ENCODE measurements around the gene VSIG10L. TPM values are rescaled to one million over a fixed set of nuclear protein-coding genes. Genes with fewer than 3 reads are reported as not detected.

VSIG10L gene
- total RNA-seq, 4 donors from 2014 or later, result 0.20 to 0.75 (median 0.34) TPM

DNA sequence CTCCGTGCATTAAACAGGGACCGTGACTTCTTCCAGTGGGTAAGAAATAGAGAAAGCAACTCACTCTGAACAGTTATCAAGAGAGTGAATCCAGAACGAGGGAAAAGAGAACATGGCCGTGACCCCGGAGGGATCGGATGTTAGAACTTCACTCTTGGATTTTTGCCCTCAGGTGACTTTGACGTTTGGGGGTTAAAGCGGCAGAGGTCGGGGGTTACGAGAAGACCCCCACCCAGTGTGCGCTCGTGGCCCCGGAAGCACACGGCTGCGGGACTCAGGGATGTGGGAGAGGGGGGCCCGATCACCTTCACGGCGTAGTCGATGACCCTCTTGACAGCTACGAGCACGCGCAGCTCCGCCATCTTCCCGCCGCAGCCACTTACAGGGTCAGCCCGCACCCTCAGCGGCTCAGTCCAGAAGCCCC is 24.0 kb upstream of the VSIG10L start, which contains the start of gene ETFB:
TSS of gene ETFB (minus strand) at position 424 of the 424 bp plus-strand sequence. CDS start at position 362, 62 bp downstream.
- intact Hi-C loops (cut with DNase I; ENCODE audit: low total_unique reads) (loop anchor here (2.0 to 10.0 kb wide), 8 partner anchors 259 to 1599 kb away; partner anchors contain the start of genes AP2A1, ASPDH, CTU1 and JOSD2), in situ Hi-C loops (cut with MboI; ENCODE audit: low sequenced_read_pairs in 4 of 4) (no loop called here)
- TF ChIP-seq, protein P1, sequence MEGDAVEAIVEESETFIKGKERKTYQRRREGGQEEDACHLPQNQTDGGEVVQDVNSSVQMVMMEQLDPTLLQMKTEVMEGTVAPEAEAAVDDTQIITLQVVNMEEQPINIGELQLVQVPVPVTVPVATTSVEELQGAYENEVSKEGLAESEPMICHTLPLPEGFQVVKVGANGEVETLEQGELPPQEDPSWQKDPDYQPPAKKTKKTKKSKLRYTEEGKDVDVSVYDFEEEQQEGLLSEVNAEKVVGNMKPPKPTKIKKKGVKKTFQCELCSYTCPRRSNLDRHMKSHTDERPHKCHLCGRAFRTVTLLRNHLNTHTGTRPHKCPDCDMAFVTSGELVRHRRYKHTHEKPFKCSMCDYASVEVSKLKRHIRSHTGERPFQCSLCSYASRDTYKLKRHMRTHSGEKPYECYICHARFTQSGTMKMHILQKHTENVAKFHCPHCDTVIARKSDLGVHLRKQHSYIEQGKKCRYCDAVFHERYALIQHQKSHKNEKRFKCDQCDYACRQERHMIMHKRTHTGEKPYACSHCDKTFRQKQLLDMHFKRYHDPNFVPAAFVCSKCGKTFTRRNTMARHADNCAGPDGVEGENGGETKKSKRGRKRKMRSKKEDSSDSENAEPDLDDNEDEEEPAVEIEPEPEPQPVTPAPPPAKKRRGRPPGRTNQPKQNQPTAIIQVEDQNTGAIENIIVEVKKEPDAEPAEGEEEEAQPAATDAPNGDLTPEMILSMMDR (IDR thresholded peaks at IDR 0.05 in 4 of 5, conservative IDR thresholded peaks at IDR 0.05 in 1 of 5), result no peak
- peak; percentile 74 to 77 for TF ChIP-seq POLR2A (IDR thresholded peaks at IDR 0.05)
- peak within 1 kb of the TSS; percentile 88 to 95 (median 92) for H3K4me3 ChIP-seq
- H3K4me1 ChIP-seq, result peaks cover 13 to 19% of the 10 kb centered on the region in 2 donors
- H3K27ac ChIP-seq, result peak within 1 kb of the TSS; percentile 91 to 98 (median 94)
- H3K9me3 ChIP-seq, result no peaks in the 10 kb centered on the region
- H3K36me3 ChIP-seq, result no peaks in the 10 kb centered on the region
- DNase-seq (no peak), ATAC-seq (peak; percentile 1 to 5)
- no peaks in the 10 kb centered on the region for H3K27me3 ChIP-seq

DNA sequence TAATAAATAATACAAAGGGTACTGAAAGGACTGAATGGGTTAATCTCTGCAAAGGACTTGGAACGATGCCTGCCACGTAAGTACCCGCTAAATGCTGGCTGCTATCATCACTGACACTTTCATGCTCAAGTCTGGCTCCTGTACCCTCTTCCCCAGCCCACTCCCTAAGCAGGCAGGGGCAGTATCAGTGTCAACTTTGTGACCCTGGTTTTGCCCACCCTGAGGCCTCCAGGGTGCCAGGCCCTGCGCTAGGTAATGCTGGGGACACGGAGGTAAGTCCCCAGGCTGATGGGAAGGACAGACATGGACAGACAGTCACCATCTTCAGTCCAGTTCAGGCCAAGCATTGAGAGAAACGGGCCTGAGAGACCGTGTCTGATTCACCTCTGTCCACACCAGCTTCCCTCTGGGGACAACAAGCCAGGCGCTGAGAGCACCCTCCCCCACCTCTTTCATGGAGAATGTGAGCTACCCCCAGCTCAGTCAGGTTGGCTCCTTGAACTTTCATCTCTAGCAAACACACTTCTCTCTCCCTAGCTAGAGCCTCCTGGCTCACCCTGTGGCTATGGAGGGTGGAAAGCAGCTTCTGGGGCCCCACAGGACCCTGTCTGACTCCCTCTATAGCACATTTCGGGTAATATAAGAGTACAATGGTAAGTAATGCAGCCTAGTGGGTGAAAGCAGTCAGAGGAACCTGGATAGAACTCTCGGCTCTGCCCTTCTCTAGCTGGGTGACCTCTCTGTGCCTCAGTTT is 23.4 kb upstream of the VSIG10L start:
- peak; percentile 22 to 28 for ATAC-seq
- H3K27ac ChIP-seq, result peak overlapping the region; percentile 91 to 98 (median 94)
- intact Hi-C loops (cut with DNase I; ENCODE audit: low total_unique reads), result loop anchor here (5.0 to 10.0 kb wide), 6 partner anchors 258 to 1598 kb away; partner anchors contain the start of genes AP2A1, ASPDH, CTU1 and JOSD2
- in situ Hi-C loops (cut with MboI; ENCODE audit: low sequenced_read_pairs in 4 of 4), result no loop called here
- no peaks in the 10 kb centered on the region for H3K27me3 ChIP-seq
- peaks cover 13 to 19% of the 10 kb centered on the region in 2 donors for H3K4me1 ChIP-seq
- H3K9me3 ChIP-seq, result no peaks in the 10 kb centered on the region
- peak; percentile 32 to 57 for DNase-seq
- TF ChIP-seq, protein P1 (IDR thresholded peaks at IDR 0.05 in 4 of 5, conservative IDR thresholded peaks at IDR 0.05 in 1 of 5), result no peak
- TF ChIP-seq POLR2A (IDR thresholded peaks at IDR 0.05), result no peak
- H3K36me3 ChIP-seq, result no peaks in the 10 kb centered on the region
- H3K4me3 ChIP-seq, result peak overlapping the region; percentile 76 to 95 (median 90)

DNA sequence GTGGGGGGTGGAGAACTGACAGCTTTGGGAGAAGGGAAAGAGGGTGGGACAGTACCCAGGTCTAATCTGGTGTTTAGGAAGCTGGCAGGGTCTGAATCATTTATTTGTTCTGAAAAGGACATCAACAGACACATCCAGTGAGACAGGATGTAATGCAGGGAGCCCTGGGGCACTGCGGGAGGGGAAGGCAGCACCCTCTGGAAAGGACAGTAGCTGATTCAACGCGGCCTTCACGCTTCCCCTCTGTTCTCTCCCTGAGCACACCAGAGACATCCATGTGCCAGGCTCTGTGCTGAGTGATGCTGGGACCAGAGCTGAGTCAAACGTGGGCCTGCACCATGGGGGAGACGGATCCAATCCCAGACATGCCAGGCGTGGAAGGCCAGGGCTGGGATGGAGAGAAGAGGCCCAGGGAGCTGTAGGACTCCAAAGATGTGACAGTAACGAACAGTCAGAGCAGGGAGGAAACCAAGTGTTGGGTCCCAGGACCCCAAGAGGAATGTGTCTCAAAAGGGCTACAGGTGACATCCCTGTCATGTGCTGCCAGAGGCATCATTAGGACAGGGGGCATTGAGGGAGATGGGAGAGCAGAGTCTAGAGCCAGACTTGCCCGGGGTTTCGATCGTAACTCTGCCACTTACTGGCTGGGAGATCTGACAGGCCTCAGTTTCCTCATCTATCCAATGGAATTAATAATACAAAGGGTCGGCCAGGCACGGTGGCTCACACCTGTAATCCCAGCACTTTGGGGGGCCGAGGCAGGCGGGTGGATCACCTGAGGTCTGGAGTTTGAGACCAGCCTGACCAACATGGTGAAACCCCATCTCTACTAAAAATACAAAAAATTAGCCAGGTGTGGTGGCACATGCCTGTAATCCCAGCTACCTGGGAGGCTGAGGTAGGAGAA is 22.5 kb upstream of the VSIG10L start:
- intact Hi-C loops (cut with DNase I; ENCODE audit: low total_unique reads) (loop anchor here (5.0 to 10.0 kb wide), 6 partner anchors 257 to 1597 kb away; partner anchors contain the start of genes AP2A1, ASPDH, CTU1 and JOSD2), in situ Hi-C loops (cut with MboI; ENCODE audit: low sequenced_read_pairs in 4 of 4) (no loop called here)
- Histone ChIP-seq H3K4me3 (peak overlapping the region in 1 of 4 donors; percentile 95), H3K27ac (peak overlapping the region; percentile 91 to 98 (median 94)), H3K4me1 (peaks cover 13 to 19% of the 10 kb centered on the region in 2 donors), H3K9me3 (no peaks in the 10 kb centered on the region), H3K36me3 (no peaks in the 10 kb centered on the region), H3K27me3 (no peaks in the 10 kb centered on the region)
- no peak for TF ChIP-seq POLR2A (IDR thresholded peaks at IDR 0.05)
- TF ChIP-seq, protein P1 (IDR thresholded peaks at IDR 0.05 in 4 of 5, conservative IDR thresholded peaks at IDR 0.05 in 1 of 5), result no peak
- DNase-seq (no peak), ATAC-seq (no peak)

DNA sequence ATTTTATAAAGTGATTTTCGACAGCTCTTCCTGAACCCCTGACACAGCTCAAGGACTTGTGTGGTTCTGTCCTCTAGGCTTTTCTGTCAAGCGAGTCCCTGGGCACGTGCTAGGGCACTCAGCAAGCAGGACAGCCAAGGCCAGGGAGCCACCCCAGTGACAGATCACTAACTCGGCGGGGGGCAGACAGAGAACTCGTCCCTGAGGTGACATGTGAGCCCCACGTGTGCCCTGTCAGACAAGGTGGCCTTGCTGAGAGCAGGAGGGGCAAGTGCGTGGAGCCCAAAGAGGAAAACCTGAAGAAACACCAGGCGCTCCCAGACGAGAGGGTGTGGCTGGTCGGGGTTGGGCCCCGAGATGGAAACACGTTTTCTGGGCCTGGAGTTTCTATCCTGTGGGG is 19.3 kb upstream of the VSIG10L start:
- TF ChIP-seq, protein P1 (IDR thresholded peaks at IDR 0.05 in 4 of 5, conservative IDR thresholded peaks at IDR 0.05 in 1 of 5), result no peak
- TF ChIP-seq POLR2A (IDR thresholded peaks at IDR 0.05), result no peak
- intact Hi-C loops (cut with DNase I; ENCODE audit: low total_unique reads) (loop anchor here (10.0 kb wide), 1 partner anchor 324 kb away; no protein-coding TSS in a partner anchor), in situ Hi-C loops (cut with MboI; ENCODE audit: low sequenced_read_pairs in 4 of 4) (no loop called here)
- Histone ChIP-seq H3K27ac (peak overlapping the region in 1 of 4 donors; percentile 1), H3K9me3 (no peaks in the 10 kb centered on the region), H3K27me3 (no peaks in the 10 kb centered on the region), H3K36me3 (no peaks in the 10 kb centered on the region), H3K4me1 (peaks cover 13 to 19% of the 10 kb centered on the region in 2 donors), H3K4me3 (no peak overlapping the region)
- ATAC-seq, result no peak
- no peak for DNase-seq
